ENCODE measurements around the gene SV2A. TPM values are rescaled to one million over a fixed set of nuclear protein-coding genes. Genes with fewer than 3 reads are reported as not detected.

Gene SV2A
- total RNA-seq, 4 donors from 2014 or later = 0.27 to 1.1 (median 0.55) TPM

GRCh38 chr1:149933208-149933607 lies 15.6 kb upstream of the SV2A start:
- TF ChIP-seq, protein P1, sequence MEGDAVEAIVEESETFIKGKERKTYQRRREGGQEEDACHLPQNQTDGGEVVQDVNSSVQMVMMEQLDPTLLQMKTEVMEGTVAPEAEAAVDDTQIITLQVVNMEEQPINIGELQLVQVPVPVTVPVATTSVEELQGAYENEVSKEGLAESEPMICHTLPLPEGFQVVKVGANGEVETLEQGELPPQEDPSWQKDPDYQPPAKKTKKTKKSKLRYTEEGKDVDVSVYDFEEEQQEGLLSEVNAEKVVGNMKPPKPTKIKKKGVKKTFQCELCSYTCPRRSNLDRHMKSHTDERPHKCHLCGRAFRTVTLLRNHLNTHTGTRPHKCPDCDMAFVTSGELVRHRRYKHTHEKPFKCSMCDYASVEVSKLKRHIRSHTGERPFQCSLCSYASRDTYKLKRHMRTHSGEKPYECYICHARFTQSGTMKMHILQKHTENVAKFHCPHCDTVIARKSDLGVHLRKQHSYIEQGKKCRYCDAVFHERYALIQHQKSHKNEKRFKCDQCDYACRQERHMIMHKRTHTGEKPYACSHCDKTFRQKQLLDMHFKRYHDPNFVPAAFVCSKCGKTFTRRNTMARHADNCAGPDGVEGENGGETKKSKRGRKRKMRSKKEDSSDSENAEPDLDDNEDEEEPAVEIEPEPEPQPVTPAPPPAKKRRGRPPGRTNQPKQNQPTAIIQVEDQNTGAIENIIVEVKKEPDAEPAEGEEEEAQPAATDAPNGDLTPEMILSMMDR (IDR thresholded peaks at IDR 0.05) = no peak
- TF ChIP-seq POLR2A (IDR thresholded peaks at IDR 0.05) = no peak
- intact Hi-C loops (cut with DNase I; ENCODE audit: low total_unique reads) = loop anchor here (5.0 kb wide), 1 partner anchor 41 kb away; no protein-coding TSS in a partner anchor
- peak in 1 of 2 donors; percentile 40 for DNase-seq (ENCODE audit: low spot score in 2 of 2)
- no peak overlapping the region for H3K4me3 ChIP-seq (ENCODE audit: low read depth, poor library complexity, severe bottlenecking)
- WGBS, 2 donors = 96 to 98% methylated on average over 4 of the region's 4 CpGs

DNA sequence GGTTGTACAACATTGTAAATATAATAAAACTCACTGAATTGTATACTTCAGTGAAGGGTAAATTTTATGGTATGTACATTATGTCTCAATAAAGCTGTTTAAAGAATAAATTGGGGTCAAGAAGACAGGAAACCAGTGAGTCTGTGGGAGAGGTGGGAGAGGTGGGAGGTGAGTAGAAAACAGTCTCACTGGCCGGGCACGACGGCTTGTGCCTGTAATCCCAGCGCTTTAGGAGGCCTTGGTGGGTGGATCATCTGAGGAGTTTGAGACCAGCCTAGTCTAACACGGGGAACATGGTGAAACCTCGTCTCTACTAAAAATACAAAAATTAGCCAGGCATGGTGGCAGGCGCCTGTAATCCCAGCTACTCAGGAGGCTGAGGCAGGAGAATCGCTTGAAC lies 14.8 kb upstream of the SV2A start:
- no peak for TF ChIP-seq POLR2A (IDR thresholded peaks at IDR 0.05)
- TF ChIP-seq, protein P1 (IDR thresholded peaks at IDR 0.05) = no peak
- peak in 1 of 2 donors; percentile 59 for DNase-seq (ENCODE audit: low spot score in 2 of 2)
- H3K4me3 ChIP-seq (ENCODE audit: low read depth, poor library complexity, severe bottlenecking) = no peak overlapping the region
- intact Hi-C loops (cut with DNase I; ENCODE audit: low total_unique reads) = loop anchor here (5.0 kb wide), 1 partner anchor 40 kb away; no protein-coding TSS in a partner anchor
- 92 to 93% methylated on average over 8 of the region's 8 CpGs for WGBS, 2 donors

GRCh38 chr1:149931212-149931790 lies 13.7 kb upstream of the SV2A start:
- whole genome bisulfite sequencing, 2 donors = 82 to 91% methylated on average over 13 of the region's 13 CpGs
- DNase-seq (ENCODE audit: low spot score in 2 of 2) = peak in 1 of 2 donors; percentile 73
- TF ChIP-seq, protein P1 (IDR thresholded peaks at IDR 0.05) = no peak
- TF ChIP-seq POLR2A (IDR thresholded peaks at IDR 0.05) = no peak
- no peak overlapping the region for H3K4me3 ChIP-seq (ENCODE audit: low read depth, poor library complexity, severe bottlenecking)
- intact Hi-C loops (cut with DNase I; ENCODE audit: low total_unique reads) = loop anchor here (5.0 kb wide), 1 partner anchor 39 kb away; no protein-coding TSS in a partner anchor

DNA sequence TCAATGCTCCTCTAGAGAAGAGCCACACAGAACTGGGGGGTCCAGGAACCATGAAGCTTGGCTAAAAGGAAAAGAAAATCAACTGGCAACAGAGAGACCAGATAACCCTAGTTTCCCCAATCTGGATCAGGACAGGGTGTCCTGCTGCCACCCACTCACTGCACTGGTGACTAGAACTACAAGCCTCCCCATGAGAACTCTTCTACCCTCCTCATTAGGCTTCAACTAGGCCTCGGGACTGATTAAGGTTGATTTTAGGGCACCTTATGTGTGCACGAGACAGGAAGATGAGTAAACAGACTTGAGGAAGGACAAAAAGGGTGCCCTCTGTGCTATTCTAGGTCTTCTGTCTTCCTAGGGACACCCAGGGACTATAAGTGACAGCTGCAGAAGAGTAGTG lies 12.2 kb upstream of the SV2A start:
- peak in 1 of 2 donors; percentile 15 for DNase-seq (ENCODE audit: low spot score in 2 of 2)
- H3K4me3 ChIP-seq (ENCODE audit: low read depth, poor library complexity, severe bottlenecking) = no peak overlapping the region
- 83 to 84% methylated on average over 2 of the region's 2 CpGs for WGBS, 2 donors
- intact Hi-C loops (cut with DNase I; ENCODE audit: low total_unique reads) = loop anchor here (5.0 kb wide), 1 partner anchor 38 kb away; no protein-coding TSS in a partner anchor
- TF ChIP-seq POLR2A (IDR thresholded peaks at IDR 0.05) = no peak
- TF ChIP-seq, protein P1 (IDR thresholded peaks at IDR 0.05) = no peak

DNA sequence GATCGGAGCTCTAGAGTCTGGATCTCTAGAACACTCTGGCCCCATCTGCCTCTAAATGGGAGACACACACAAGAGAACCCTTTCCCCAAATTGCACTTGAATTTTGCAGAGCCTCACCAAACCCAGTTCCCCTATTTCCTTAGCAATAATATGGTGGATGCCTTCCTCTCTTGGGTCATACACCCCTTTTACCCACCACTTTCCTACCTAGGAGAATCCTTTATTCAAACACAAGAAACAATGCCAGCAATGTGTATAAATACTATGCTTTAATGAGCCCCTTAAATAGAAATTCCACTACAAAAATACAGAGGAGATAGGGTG lies 10.7 kb upstream of the SV2A start:
- WGBS, 2 donors = 0 to 43% methylated on average over 1 of the region's 1 CpG
- intact Hi-C loops (cut with DNase I; ENCODE audit: low total_unique reads) = no loop called here
- TF ChIP-seq, protein P1 (IDR thresholded peaks at IDR 0.05) = no peak
- no peak for TF ChIP-seq POLR2A (IDR thresholded peaks at IDR 0.05)
- DNase-seq (ENCODE audit: low spot score in 2 of 2) = no peak
- H3K4me3 ChIP-seq (ENCODE audit: low read depth, poor library complexity, severe bottlenecking) = peak overlapping the region; percentile 69
